Measurements from ENCODE around the gene DAAM1.

Gene DAAM1

DNA sequence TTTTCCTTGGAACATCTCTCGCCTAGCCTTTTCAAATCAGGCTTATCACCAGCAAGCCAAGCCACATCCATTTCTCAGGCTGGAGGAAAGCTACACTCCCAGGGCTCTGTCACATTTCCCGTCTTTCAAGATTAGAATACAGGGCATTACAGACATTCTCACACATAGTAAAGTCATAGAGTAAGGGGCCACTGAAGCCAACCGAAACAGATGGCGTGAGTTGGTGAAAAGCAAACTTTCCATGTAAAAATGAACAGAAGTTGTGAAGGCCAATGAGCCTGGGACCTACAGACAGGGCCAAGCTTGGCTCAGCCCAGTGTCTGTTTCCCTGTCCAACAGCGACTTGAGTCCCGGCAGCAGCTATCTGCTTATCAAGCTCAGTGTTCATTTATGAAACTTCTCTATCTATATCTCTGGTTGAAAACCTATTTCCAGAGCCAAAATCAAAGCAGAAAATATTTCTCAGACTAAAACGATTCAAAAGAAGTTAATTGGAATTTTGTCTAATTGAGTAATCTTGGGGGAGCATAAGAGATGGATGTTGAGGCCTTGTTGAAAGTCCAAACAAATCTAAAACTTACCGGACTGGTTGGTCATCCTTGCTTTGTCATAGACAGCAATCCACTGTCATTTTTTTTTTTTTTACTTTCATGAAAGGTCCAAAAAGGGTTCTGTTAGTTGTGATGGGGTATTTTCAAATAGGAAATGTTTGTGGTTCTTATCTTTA, 105.6 kb downstream of the DAAM1 start:
- DNase-seq, result no peak

DNA sequence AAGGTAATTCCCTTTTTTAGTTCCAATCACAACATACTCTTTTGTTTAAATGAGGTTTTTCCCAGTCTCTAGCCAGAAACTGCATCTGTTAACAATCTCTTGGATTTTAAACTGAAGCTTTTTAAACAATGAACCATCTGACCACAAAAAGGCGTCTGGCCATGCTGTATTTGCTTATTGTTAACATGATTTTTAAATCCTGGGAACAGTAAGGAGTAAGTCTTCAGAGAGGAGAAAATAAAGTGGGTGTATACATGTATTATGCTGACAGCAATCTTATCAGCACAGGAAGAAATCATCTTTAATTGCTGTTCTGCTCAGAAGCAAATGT, 106.2 kb downstream of the DAAM1 start:
- DNase-seq, result no peak

DNA sequence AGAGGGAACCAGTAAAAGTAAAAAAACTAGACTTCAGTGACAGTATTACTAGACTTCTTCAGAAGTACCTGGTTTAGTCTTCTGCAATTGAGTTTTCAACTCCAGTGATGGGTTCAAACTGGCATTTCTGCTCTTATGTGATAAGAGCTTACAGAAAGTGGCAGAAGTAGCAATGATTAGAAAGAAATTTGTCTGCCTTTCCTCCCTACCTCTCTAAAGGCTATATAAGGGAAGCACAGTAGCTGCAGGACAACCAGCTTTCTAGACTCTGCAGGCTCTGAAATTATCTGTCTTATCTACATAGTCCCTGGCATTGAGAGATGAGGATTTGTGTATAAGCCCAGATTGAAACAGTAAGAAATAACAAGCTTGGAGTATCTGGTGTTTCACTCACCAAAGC, 107.5 kb downstream of the DAAM1 start:
- no peak for DNase-seq

DNA sequence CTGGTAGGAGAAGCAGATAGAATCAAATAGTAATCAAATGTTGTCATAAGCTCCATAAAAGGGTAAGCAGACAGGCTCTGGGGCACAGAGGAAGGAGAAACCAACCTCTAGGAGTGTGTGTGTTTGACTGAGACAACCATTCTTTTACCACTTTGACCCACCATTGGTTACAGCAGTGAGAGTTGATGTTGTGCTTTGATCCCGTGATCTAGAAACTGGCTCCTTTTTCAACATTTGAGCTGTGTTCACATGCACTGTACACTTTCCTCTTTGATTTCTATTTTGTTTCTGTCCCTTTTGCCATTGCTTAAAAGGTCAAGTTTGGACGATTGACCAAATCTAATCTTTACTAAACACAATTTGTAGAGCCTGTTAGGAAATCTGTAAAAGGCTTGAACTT, 108.0 kb downstream of the DAAM1 start:
- no peak for DNase-seq

DNA sequence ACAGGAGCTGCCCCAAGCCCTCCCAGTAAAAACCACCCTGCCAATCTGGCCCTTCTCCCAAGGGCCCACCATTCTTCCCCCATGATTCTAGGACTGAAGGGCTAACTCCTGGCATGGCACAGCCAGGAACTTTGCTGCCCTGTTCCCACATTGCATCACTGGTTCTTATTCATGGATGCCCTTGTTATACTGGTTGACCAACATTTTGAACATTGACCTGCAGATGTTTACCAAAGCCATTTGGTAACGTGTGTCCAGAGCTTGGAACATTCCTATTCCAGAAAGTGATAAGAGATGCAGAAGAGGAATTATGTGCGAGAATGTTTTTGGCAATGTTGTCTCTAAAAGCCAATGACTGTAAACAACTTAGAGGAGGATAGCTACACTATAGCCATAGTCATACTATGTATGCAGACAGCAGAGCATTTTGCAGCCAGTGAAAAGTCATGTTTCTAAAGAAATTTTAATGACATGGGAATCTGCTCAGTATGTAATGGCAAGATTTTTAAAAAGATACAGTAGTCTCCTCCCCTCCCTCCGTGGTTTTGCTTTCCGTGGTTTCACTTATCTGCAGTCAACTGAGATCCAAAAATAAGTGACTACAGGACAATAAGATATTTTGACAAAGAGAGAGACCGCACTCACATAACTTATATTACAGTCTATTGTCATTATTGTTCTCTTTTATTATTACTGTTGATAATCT, 108.8 kb downstream of the DAAM1 start:
- no peak for DNase-seq

DNA sequence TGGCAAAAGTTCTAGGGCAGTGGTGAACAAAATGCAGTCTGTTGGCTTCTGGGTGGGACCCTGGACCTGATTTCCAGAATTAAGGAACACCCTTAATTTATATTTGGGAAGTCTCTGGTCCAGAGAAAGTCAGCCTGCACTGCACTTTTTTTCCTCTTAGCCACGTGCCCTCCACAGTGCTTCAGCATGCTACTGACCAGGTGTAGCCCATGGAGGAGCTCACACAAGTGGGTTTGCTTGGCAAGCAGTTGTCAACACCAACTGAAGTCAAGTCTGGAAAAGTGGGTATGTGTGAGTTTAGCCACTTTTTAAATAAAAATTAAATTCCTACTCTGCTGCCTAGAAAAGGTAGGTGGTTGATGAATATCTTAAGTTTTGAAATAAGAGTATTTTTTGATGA, 111.3 kb downstream of the DAAM1 start:
- DNase-seq, result no peak

DNA sequence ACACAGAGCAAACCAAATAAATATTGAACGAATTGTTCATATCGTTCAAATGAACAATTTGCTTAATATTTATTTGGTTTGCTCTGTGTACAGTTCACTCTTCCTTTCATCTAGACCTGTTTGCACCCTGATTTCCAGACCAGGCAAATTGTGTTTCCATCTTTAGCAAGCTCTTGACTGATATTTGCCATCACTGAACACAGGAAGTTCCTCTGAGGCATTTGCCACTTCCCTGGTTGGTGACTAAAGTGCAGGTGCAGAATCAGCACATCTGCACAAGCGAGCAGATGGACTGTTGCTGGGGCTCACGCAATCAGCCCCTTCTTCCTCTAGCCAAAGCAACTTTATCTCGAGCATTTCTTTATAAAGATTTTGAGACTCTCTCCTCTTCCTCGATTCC, 112.9 kb downstream of the DAAM1 start:
- DNase-seq, result no peak

DNA sequence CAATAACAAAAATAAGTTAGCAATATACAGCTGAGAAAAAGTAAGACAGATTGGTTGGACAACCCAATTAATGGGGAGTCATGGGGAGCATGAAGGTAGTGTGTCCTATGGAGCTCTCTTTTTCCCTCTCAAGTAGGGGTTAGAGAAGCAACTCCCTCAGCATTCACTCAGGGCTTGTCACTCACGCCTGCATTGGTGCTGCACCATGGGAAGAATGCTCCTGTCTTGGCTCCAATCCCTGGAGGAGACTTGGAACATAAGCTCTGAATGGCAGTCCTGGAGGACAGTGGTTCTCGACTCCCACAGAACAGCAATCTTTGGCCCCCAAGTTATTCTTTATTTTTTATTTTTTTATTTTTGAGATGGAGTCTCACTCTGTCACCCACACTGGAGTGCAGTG, 113.8 kb downstream of the DAAM1 start:
- DNase-seq, result no peak

DNA sequence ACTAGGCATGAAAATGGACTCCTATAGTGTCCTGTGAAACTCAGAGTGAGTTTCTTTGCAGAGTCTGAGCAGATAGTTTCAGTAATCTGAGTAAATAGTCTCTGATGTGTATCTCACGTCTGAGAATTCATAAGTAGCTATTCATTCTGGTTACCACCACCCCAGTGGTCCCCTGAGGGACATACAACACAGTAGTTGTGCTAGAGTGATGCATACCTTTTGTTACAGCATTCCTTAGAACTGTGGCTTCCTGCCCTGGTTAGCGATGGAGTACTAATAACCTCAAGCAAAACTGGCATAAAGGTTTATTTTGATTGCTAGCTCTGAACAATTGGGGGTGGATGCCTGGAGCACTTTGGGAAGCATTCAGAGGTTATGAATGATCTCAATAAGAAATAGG, 114.7 kb downstream of the DAAM1 start:
- DNase-seq, result no peak

DNA sequence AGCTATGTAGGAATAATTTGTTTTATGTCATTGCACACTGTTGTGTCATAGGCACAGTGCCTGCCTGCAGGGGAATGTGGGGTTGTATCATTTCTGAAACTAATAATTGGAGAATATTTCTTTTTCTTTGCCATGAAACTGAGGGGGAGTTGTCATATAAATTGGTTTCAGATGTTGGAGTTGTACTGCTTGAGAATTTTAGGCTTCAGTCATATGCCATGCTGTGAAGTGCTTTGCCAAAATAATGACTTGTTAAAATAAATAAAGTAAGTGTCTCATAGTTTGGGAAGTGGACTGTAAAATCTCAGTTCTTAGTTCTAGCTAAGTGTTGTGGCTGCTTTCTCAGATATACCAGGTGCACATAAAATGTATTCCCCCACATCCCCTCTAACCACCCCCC, 116.8 kb downstream of the DAAM1 start:
- no peak for DNase-seq

DNA sequence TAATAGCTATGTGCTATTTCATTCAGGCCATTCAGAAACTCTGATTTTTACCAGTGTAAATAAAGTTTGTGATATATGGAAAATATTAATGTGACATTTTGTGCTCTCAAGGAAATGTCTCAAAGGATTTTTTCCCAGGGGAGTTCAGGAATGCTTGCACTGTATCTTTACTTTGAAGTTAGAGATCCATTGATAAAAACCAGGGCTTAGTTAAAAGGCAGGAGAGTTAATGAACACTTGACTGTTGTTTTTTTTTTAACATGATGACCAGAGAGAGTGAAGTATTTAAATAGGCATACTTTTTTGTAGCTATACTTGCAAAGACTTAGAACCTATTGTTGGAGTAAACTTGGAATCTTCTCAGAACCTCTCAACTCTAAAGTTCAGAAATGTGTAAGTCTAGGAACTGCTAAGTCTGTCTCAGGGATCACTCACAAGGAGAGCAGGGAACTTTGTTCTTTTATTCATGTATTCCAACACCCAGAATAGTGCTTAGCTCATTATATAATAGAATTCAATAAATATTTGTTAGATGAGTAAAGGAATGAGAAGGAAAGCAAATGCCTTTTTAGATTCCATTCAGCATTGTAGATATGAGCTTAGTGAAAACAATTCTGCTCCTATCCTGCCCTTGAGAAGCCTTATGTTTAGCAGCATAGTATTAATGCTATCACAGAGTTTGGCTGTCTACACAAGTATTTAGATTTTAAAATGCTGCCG, 117.5 kb downstream of the DAAM1 start:
- DNase-seq, result no peak

DNA sequence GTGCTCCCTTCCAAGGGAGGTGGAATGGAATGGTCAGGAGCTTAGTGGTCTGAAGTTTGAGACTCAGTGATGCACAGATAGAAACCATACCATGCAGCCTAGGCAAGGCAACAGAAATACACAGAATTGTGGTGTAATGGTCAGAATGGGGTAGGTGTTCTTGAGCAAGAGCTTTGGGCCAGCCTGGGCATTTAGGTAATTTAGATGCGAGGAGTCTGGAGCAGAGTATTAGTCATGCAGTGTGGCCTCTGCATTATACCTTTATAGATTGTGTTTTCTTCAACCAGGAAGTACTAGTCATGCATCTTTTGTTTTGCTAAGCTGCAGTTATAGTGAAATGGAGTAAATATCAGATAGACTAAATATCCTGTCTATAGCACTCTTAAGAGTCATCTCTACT, 118.3 kb downstream of the DAAM1 start:
- DNase-seq, result no peak

DNA sequence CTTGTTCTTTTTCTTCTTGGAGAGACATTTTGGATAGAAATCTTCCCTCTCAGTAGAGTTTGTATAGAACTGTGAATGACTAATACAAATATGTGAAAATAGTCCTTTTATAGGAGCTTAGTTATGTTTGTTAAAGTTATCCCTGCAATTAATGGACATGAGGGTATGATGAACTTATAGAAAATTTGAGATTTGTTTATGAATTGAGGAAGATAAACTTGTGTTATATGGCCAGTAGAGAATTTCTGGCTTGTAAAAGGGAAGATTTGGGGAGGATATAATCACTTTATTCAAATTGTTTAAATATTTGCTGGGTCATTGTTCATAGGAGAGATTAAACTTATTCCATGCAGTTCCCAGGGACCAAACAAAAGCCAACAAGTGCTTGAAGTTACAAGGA, 119.6 kb downstream of the DAAM1 start:
- no peak for DNase-seq

DNA sequence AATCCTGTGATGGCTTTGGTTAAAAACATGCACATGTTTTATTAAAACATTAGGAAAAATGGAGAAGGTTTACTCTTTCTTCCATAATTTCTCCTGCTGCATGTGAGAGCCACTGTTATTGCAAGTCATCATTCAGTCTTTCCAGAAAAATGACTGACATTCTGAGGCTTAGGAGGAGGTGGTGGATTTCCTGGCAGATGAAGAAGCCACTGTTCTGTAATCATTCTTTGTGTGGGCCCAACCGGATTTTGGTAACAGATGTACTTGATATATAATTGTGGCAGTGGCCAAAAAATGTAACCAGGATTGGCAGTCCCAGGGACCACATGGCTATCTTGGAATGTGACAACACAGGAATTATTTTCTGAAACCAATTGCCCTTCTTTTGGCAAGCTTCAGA, 120.2 kb downstream of the DAAM1 start:
- no peak for DNase-seq

DNA sequence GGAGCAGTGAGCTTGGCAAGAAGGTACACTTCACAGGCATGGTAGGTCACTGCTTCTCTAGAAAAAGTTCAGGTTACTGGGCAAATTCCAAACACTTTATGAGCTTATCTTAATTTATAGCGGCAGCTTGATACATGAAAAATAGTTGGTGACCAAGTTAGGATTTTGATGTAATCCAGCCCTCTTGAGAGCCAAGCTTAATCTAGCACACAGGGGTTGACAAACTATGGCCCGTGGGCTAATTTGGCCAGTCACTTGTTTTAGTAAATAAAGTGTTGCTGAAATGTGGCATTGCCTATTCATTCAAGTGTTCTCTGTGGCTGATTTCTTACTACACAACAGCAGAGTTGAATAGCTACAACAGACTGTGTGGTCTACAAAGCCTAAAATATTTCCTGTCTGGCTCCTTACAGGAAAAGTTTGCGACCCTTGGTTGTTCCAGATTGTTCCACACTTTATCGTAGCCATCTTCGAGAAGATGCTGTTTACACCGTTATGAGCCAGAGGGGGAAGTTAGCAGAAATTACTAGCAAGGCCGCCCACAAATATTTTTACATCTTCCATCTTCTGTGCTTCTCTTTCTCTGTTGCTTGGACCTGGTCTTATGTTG, 120.9 kb downstream of the DAAM1 start:
- no peak for DNase-seq

DNA sequence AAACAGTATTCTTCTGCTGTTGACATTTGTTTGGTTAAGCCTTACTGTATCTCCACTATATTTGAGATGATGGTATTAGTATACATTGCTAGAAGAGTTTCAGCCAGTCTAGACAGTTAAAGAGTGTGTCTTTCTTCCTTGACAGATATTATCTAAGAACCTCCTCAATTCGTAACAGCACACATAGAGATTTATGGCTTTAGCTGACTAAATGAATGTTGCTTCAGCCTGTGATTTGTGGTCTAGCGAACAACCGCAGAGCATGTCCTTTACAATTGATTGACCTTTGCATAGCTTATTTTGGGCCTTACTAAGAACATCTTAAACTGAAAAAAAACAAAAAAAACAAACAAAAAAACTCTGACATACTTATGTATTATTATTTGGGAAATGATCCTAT, 122.2 kb downstream of the DAAM1 start:
- DNase-seq, result no peak

DNA sequence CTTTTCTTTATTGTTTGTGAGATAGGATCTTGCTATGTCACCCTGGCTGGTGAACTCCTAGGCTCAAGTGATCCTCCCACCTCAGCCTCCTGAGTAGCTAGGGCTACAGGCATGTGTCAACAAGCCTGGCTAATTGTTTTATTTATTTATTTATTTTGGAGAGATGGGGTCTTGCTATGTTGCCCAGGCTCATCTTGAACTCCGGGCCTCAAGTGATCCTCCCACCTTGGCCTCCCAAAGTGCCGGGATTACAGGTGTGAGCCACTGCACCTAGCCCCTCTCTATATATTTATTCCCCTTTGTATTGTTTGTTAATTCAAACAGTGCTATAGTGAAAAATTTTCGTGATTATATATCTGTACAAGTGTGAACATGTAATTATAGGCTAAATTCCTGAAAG, 123.3 kb downstream of the DAAM1 start:
- DNase-seq, result no peak

DNA sequence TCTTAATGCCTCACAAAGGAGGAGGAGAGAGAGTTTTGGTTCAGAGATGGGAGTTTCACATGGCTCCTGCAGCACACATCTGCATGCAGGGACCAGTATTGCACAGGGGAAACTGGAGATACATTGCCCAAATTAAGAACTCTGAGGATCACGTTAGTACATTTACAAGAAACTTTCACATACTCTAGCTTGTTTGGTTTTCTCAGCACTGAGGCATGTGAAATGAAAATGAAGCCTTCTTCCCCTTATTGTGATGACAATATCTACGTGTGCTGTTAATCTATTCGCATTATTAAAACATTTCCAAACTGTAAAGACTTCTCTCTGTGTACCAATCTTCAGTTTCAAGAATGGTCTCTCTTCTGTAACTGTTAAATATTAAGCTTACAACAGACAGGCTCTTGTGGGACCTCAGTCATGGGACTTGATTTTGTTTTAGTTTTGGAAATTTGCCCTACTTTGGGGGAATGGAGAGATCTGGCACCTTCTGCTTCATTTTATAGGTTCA, 124.7 kb downstream of the DAAM1 start:
- no peak for DNase-seq

DNA sequence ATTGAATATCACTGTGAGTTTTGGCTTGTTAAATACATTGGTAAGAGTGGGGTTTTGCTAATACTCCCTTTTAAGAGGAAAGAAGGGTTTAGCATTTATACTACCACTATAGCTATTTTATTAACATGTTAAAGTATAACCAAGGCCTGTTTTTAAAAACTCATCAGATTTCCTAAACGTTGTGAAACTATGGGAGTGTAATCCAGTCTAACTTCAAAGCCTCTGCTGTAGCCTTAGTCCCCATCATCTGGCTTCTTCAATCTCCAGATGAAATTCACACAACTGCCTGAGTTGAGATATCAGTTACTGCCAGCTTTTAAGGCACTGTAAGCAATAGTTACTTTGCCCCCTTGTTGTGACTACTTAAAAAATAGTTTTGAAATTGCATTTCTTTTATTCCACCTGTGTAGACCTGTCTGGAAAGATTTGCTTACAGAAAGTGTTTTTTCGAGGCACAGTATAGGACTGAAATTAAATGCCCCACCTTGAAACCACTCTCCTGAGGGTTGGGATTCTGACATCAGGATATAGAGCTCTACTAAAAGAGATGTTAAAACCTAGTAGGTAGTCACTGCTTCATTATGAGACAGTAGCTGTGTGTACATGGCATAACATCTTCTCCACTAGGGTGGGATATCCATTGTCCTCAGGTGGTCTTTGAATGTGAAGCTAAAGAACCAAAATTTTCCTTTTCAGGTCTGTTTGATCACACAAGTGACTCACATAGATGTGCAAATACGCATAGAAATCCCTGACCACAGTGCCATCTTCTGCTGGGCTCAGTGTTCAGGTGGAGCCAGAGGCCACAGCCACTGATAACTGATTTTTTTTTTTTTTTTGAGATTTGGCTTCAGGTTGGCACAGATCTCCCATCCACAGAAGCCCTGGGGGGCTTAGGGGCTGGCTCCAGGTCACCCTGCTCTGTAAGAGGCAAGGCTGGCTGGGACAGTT, 125.5 kb downstream of the DAAM1 start:
- no peak for DNase-seq

DNA sequence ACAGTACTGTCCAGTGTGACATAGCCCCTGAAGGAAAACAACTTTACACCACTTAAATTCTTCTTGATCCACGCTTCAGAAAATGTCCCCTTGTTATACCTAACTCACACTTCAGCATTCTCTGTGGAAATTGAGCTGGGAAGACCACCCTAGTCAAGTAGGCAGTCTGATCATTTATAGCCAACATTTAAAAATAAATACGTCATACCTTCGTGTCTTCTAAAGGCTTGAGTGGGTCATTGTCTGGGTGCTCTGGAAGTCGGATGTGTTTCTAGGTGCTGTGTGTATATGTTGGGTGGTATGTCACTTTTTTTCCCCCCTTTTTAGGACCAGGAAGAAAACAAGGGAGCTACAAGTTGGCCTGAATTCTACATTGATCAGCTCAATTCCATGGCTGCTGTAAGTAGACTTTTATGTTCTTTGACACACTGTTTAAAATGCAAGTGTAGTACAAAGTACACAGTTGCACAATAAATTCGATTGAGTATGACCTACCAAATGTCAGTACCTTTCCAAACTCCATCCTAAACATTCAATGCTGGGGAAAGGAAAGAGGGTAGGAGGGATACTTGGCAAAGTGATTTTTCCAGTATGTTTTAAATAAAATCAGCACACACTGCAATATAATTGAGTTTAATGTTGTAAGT, 126.6 kb downstream of the DAAM1 start:
- DNase-seq, result no peak

DNA sequence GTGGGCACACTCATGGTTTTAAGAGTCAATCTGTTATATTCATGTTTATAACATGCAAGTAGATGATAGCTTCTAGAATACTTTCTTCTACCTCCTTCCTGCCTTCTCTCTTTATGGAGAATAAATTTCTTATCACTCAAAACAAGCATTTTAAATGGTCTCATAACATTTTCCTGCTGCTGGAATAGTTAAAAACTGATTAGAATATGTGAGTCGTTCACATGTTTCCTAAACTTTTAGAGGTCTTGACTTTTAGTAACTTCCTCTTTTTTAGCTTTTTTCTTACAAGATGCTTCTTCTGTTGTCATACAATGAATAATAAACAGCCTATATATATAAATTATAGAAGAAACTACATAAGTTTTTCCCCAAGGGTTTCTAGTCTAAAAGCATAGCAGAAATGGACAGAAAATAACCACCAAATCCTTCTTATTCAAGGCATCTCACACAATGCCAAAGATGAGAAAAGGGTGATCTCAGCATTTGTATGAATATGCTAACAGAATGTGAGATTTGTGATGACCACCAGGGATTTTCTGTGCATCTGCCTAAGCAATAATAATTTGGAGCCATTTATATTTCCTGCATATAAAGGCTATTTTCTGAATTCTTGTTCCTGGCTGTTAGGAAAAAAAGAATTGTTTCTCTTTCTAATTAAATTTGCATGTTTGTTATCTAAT, 127.8 kb downstream of the DAAM1 start:
- no peak for DNase-seq
